Ectodermal cell (in vitro differentiated cells): ENCODE results near the gene ADGRL1.
"Not testable (repeated sequence)": the region's sequence is repeated elsewhere in the genome, so short reads cannot be mapped to it uniquely, and the experiment has no call there.

Experiments used
- H3K27ac ChIP-seq: 2 replicates; pipeline ENCODE4 v1.7.0; 2013; ENCODE audit warnings: mild to moderate bottlenecking, low read depth, low read length; ENCODE audit not compliant: insufficient read depth, poor library complexity, severe bottlenecking
- H3K27me3 ChIP-seq: 2 replicates; pipeline ENCODE4 v1.7.0; 2013; ENCODE audit warnings: mild to moderate bottlenecking, low read length; ENCODE audit not compliant: insufficient read depth, control insufficient read depth, poor library complexity, severe bottlenecking
- H3K36me3 ChIP-seq: one replicate; pipeline ENCODE4 v1.7.0; 2013; ENCODE audit warnings: low read length; ENCODE audit not compliant: control insufficient read depth, insufficient read depth
- H3K4me1 ChIP-seq: one replicate; pipeline ENCODE4 v1.7.0; 2013; ENCODE audit warnings: low read length; ENCODE audit not compliant: control insufficient read depth, insufficient read depth
- H3K4me3 ChIP-seq: 2 replicates; pipeline ENCODE4 v1.7.0; 2013; ENCODE audit warnings: low read depth, low read length, control low read depth; ENCODE audit not compliant: insufficient read depth
- H3K9me3 ChIP-seq: 2 replicates; pipeline ENCODE4 v1.7.0; 2013; ENCODE audit warnings: mild to moderate bottlenecking, low read length, moderate library complexity; ENCODE audit not compliant: control insufficient read depth
- WGBS, 2 experiments: methylation state at CpG; one replicate each; pipeline ENCODE4 v1.1.7; 2013; ENCODE audit warnings: missing lambda C conversion rate in 2 of 2; 5-methylcytosine and 5-hydroxymethylcytosine counted together

ADGRL1 gene

DNA sequence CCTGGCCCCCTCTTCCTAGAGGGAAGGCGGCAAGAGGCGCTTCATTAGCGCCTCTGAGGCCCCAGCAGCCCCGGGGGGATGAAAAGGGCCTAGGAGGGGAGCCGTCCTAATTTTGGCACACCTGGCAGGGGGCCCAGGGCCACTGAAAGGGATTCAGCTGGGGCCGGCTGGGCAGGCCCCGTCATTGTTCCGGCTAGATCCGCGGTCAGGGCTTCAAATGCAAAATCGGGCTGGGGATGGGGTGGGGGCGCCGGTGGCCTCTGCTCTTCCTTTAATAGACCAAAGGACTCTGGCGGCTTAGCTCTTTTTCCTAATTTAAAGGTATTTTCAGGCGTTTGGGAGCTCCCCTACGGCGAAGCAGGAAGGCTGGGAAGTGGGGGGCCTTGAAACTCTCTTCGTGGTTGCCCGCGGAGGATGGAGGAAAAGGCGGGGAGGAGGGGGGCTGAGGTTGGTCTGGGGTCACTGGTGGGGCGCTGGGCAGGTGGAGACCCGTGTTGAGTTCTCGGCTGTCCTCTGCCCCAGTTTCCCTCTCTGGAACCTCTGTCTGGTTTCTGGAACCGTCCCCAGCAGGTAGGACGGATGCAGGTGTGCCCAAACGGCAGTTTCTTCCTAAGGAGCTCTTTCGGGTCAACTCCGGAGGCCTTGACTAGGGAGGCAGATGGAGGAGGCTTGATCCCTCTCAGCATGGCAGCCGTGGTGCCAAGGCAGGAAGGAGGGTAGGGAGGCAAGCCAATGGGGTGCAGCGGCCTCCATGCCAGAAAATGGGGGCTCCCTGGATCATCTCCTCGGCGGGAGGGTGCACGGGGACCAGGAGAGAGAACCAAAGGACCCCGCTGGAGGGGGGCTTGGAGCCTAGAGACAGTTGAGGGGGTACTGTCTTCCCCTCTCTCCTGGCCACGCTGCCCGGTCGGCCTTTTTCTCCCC lies 41.8 kb upstream of the ADGRL1 start:
- not testable (repeated sequence) for H3K4me1 ChIP-seq, H3K36me3 ChIP-seq, H3K9me3 ChIP-seq, H3K27me3 ChIP-seq
- peak overlapping the region; percentile 16 for H3K4me3 ChIP-seq
- peak overlapping the region; percentile 87 for H3K27ac ChIP-seq
- WGBS, 2 experiments = 0 to 1% methylated on average over 35 to 38 of the region's 38 CpGs

GRCh38 chr19:14247205-14247547 lies 41.2 kb upstream of the ADGRL1 start:
- H3K27me3 ChIP-seq, H3K4me1 ChIP-seq, H3K9me3 ChIP-seq, H3K36me3 ChIP-seq, H3K4me3 ChIP-seq: not testable (repeated sequence)
- peak overlapping the region; percentile 87 for H3K27ac ChIP-seq
- WGBS, 2 experiments = 15 to 21% methylated on average over 6 of the region's 6 CpGs

- not testable (repeated sequence) for H3K4me1 ChIP-seq, H3K4me3 ChIP-seq, H3K9me3 ChIP-seq, H3K27me3 ChIP-seq, H3K36me3 ChIP-seq, H3K27ac ChIP-seq
- WGBS, 2 experiments = 91 to 98% methylated on average over 5 of the region's 5 CpGs
These were observed 38.4 kb upstream of the ADGRL1 start for GRCh38 chr19:14244393-14244792.

GRCh38 chr19:14243718-14244117 lies 37.7 kb upstream of the ADGRL1 start:
- H3K9me3 ChIP-seq, H3K27me3 ChIP-seq, H3K4me1 ChIP-seq, H3K4me3 ChIP-seq, H3K36me3 ChIP-seq, H3K27ac ChIP-seq: not testable (repeated sequence)
- 93 to 96% methylated on average over 12 of the region's 12 CpGs for WGBS, 2 experiments

DNA sequence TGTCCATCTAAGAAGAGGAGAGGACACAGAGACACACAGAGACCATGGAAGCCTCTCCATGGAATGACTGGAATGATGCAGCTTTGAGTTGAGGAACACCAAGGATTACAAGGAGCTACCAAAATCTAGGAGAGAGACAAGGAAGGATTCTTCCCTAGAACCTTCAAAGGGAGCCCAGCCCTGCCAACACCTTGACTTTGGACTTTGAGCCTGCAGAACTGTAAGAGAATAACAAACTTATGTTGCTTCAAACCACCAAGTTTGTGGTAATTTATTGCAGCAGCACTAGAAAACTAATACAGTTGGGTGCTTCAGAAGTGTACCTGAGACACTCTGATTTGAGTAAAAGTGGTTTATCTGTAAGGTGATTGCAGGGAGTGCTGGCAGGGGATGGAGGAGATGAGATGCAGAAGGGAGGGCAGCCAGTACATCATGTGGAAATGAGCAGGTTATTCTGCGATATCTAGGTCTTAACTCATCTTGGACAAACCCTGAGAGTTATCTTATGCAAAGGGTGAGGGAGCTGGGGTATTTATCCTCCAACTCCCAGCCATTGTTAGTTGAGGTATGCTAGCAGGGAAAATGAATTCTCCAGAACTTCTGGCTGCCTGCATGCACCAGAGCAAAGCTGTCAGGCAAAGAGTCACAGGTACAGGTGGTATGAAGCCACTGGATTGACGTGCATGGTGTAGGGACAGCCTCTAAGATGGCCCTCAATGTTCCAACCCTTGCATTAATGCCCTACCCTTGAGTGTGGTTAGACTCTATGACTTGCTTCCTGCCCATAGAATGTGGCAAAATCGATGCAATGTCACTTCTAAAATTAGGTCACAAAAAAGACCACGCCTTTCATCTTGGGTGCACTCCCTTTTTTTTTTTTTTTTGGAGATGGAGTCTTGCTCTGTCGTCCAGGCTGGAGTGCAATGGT lies 31.3 kb upstream of the ADGRL1 start:
- no peaks in the 10 kb centered on the region for H3K9me3 ChIP-seq
- no peaks in the 10 kb centered on the region for H3K4me1 ChIP-seq
- H3K27me3 ChIP-seq = no peaks in the 10 kb centered on the region
- H3K4me3 ChIP-seq = no peak overlapping the region
- no peaks in the 10 kb centered on the region for H3K36me3 ChIP-seq
- 91 to 92% methylated on average over 5 of the region's 5 CpGs for WGBS, 2 experiments
- no peak overlapping the region for H3K27ac ChIP-seq

DNA sequence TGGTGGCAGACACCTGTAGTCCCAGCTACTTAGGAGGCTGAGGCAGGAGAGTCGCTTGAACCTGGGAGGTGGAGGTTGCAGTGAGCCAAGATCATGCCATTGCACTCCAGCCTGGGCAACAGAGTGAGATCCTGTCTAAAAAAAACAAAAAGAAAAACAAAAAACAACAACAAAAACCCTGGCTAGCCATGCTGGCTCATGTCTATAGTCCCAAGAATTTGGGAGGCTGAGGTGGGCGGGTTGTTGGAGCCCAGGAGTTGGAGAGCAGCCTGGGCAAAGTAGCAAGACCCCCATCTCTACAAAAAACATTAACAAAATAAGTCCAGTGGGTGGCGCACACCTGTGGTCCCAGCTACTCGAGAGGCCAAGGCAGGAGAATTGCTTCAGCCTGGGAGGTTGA lies 27.0 kb upstream of the ADGRL1 start:
- H3K36me3 ChIP-seq, H3K27me3 ChIP-seq, H3K9me3 ChIP-seq, H3K4me1 ChIP-seq, H3K4me3 ChIP-seq, H3K27ac ChIP-seq: not testable (repeated sequence)
- 77 to 87% methylated on average over 4 of the region's 4 CpGs for WGBS, 2 experiments

GRCh38 chr19:14228446-14229071 lies 22.6 kb upstream of the ADGRL1 start:
- H3K36me3 ChIP-seq, H3K4me3 ChIP-seq, H3K9me3 ChIP-seq, H3K4me1 ChIP-seq, H3K27me3 ChIP-seq, H3K27ac ChIP-seq: not testable (repeated sequence)
- 82 to 84% methylated on average over 13 to 14 of the region's 17 CpGs for WGBS, 2 experiments

DNA sequence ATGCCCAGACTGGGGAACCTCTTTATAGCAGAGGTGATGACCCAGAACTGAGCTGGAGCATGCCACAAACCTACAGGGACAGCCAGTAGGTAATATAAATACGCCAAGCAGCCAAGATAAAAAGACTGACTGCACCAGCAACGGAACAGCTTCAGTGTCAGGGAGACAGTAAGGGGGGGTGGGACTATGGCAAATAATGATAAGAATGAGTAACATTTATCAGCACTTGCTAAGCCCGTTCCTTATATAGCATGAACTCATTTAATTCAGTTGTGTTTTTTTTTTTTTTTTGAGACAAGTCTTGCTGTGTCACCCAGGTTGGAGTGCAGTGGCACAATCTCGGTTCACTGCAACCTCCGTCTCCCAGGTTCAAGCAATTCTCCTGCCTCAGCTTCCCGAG lies 20.5 kb upstream of the ADGRL1 start:
- not testable (repeated sequence) for H3K27ac ChIP-seq, H3K9me3 ChIP-seq, H3K4me3 ChIP-seq, H3K4me1 ChIP-seq, H3K36me3 ChIP-seq, H3K27me3 ChIP-seq
- WGBS, 2 experiments = 93 to 97% methylated on average over 6 of the region's 6 CpGs

- no peaks in the 10 kb centered on the region for H3K36me3 ChIP-seq
- H3K27ac ChIP-seq = no peak overlapping the region
- WGBS, 2 experiments = 92 to 95% methylated on average over 16 of the region's 16 CpGs
- H3K4me3 ChIP-seq = no peak overlapping the region
- H3K9me3 ChIP-seq = no peaks in the 10 kb centered on the region
- no peaks in the 10 kb centered on the region for H3K27me3 ChIP-seq
- H3K4me1 ChIP-seq = no peaks in the 10 kb centered on the region
These were observed 16.9 kb upstream of the ADGRL1 start for GRCh38 chr19:14222886-14223285.

- not testable (repeated sequence) for H3K9me3 ChIP-seq, H3K36me3 ChIP-seq, H3K27me3 ChIP-seq, H3K4me1 ChIP-seq, H3K4me3 ChIP-seq, H3K27ac ChIP-seq
- WGBS, 2 experiments = 22 to 26% methylated on average over 13 to 15 of the region's 19 CpGs
These were observed 15.4 kb upstream of the ADGRL1 start for GRCh38 chr19:14221345-14221744.
